ENCODE data around the gene RETREG1. TPM values are rescaled to one million over a fixed set of nuclear protein-coding genes. Genes with fewer than 3 reads are reported as not detected.

RETREG1 gene
- total and polyA plus RNA-seq, 2 experiments from 2014 or later, result 2.3 to 3.6 TPM

- Histone ChIP-seq H3K79me2 (replicated peaks; ENCODE audit: insufficient read depth) (no peaks in the 10 kb centered on the region), H3F3A (replicated peaks; ENCODE audit: low read depth) (no peaks in the 10 kb centered on the region), H3K4me1 (ENCODE audit: insufficient read depth) (no peaks in the 10 kb centered on the region), H3K9me2 (ENCODE audit: insufficient read depth) (no peaks in the 10 kb centered on the region), H4K20me1 (replicated peaks; ENCODE audit: insufficient read depth) (no peaks in the 10 kb centered on the region), H3K4me3 (no peak overlapping the region), H3K27me3 (ENCODE audit: insufficient read depth) (no peaks in the 10 kb centered on the region), H3K4me2 (no peak overlapping the region), H2AFZ (no peak overlapping the region), H3K36me3 (ENCODE audit: insufficient read depth) (no peaks in the 10 kb centered on the region; the same call in 1 of the 2 replicates), H3K27ac (ENCODE audit: low read depth) (no peak overlapping the region)
- H3K27ac Mint-ChIP-seq, result no peak overlapping the region
- ATAC-seq (no peak), DNase-seq (ENCODE audit: low spot score) (no peak)
- peaks cover 4% of the 10 kb centered on the region; the same call in 2 of the 3 replicates for H3K36me3 Mint-ChIP-seq (ENCODE audit: low read depth)
- peaks cover 12% of the 10 kb centered on the region for H3K9me3 Mint-ChIP-seq
- H3K4me1 Mint-ChIP-seq, result no peaks in the 10 kb centered on the region; the same call in 2 of the 3 replicates
- TF ChIP-seq POLR2AphosphoS5 (IDR thresholded peaks at IDR 0.05; ENCODE audit: low read depth) (no peak), CREB1 (CRISPR knock-in tag; IDR thresholded peaks at IDR 0.05; ENCODE audit: low read depth) (no peak), ETS1 (IDR thresholded peaks at IDR 0.05) (no peak), JUNB (IDR thresholded peaks at IDR 0.05; ENCODE audit: unreplicated experiment) (no peak), EZH2 (IDR thresholded peaks at IDR 0.05; ENCODE audit: low read depth, unreplicated experiment) (no peak), CTCF (conservative IDR thresholded peaks at IDR 0.05; ENCODE audit: low read depth in 2 of 2) (no peak), ZNF331 (CRISPR knock-in tag; IDR thresholded peaks at IDR 0.05; ENCODE audit: low read depth) (no peak), STAT1 (IDR thresholded peaks at IDR 0.05; ENCODE audit: unreplicated experiment) (no peak), EZH2phosphoT487 (IDR thresholded peaks at IDR 0.05; ENCODE audit: unreplicated experiment) (no peak), ZNF114 (CRISPR knock-in tag; IDR thresholded peaks at IDR 0.05) (no peak), NANOG (IDR thresholded peaks at IDR 0.05; ENCODE audit: borderline replicate concordance) (no peak), ZNF462 (CRISPR knock-in tag; IDR thresholded peaks at IDR 0.05) (no peak), REST (IDR thresholded peaks at IDR 0.05; ENCODE audit: unreplicated experiment) (no peak)
- H3K27me3 Mint-ChIP-seq (ENCODE audit: insufficient read depth, low read depth, poor library complexity), result no peaks in the 10 kb centered on the region
- H3K4me3 Mint-ChIP-seq, result no peak overlapping the region
These were observed 38.0 kb upstream of the RETREG1 start for GRCh38 chr5:16654647-16655334.

Measured in GM23338 (cell line).